Activated CD4-positive, alpha-beta T cell treated with anti-CD3 and anti-CD28 coated beads for 36 hours (primary cell): ENCODE measurements around the gene ACTR6. TPM values are rescaled to one million over a fixed set of nuclear protein-coding genes. Genes with fewer than 3 reads are reported as not detected.

Experiments
- ATAC-seq: fragments of 200-7000 bp; cut with Tn5 transposase; one replicate; pipeline ENCODE4 v1.10.0; 2021; ENCODE audit warnings: mild to moderate bottlenecking, moderate library complexity
- CTCF ChIA-PET: fragments of 350-600 bp; sonication (Branson Sonifier 250); formaldehyde crosslinking; loops from one replicate; lab custom pipeline; 2021; ENCODE audit warnings: antibody characterized with exemption; lab: Charles Lee
- POLR2A ChIA-PET: fragments of 350-600 bp; sonication (Branson Sonifier 250); formaldehyde crosslinking; loops from one replicate; lab custom pipeline; 2021; ENCODE audit warnings: antibody characterized with exemption, inconsistent platforms; lab: Charles Lee
- DNase-seq: peaks from one replicate; pipeline ENCODE4 v3.0.0-alpha.2; 2020
- H3K27ac Mint-ChIP-seq: one replicate; pipeline ENCODE4 v1.8.0; 2021; ENCODE audit warnings: mixed read lengths
- H3K27me3 Mint-ChIP-seq: one replicate; pipeline ENCODE4 v1.8.0; 2021; ENCODE audit warnings: mixed read lengths
- H3K36me3 Mint-ChIP-seq: one replicate; pipeline ENCODE4 v1.8.0; 2021; ENCODE audit warnings: low read depth, mixed read lengths
- H3K4me1 Mint-ChIP-seq: one replicate; pipeline ENCODE4 v1.8.0; 2021; ENCODE audit warnings: mixed read lengths
- H3K4me3 Mint-ChIP-seq: one replicate; pipeline ENCODE4 v1.8.0; 2021; ENCODE audit warnings: mild to moderate bottlenecking, moderate library complexity, mixed read lengths
- H3K9me3 Mint-ChIP-seq: one replicate; pipeline ENCODE4 v1.8.0; 2021; ENCODE audit warnings: low read depth, mixed read lengths
- intact Hi-C, 2 experiments: fragments of 100-400 bp; cut with DNase I in 1 of 2; cut with micrococcal nuclease in 1 of 2; formaldehyde crosslinking; loops; one replicate each; pipeline versions ENCODE4 v1.14.2 to v1.15.1; 2022 to 2024; cut with DNase I, micrococcal nuclease
- total RNA-seq, 2 experiments: library from RNA; stranded (reverse); gene quantifications; one replicate each; pipeline ENCODE4 v1.2.3, GENCODE V29; 2021

Gene ACTR6
- total RNA-seq, result 10 to 100 TPM; 21.6 to 37.3 TPM

DNA sequence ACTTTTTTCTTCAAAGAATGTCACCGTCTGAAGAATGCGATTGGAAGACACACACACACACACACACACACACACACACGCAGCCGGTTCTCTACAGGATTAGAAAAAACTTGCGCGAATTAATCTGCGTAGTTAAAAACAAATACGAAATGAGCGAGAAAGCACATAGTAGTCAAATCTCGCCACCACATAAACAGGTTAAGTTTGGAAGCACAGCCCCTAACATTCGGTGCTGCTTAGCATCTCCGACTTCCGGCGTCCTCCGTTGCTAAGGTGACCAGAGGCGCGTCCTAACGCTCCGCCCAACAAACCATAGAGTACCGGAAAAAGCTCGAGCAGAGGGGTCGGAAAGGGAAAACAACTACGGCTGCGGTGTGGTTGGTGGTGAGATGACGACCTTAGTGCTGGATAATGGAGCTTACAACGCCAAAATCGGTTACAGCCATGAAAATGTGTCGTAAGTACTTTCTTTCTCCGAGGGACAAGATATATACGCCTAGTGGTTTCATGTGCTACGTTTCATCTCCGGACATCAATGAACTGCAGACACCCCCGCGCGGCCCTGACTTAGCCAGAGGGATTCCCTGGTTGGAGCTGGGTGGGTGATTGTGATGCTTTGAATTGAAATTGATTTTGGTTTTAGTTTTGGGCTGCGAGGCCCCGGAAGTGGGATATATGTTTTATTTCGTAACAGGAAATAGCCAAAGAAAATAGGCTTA lies at the start of gene ACTR6:
Gene ACTR6 (plus strand): TSS at position 353 of the 719 bp plus-strand sequence. CDS start 37 bp downstream, at position 390.
- peaks cover 10% of the 10 kb centered on the region for H3K36me3 Mint-ChIP-seq

GRCh38 chr12:100151769-100152168 lies 48.8 kb upstream of the ACTR6 start:
- intact Hi-C loops, result no loop called here

More for the DNA sequence above, at the start of gene ACTR6:
- CTCF ChIA-PET, result interaction anchor here (0.6 to 1.0 kb wide), 7 partner anchors 8 to 1167 kb away, joined by 3 to 5 read pairs (median 4); partner anchors contain the start of genes DEPDC4 and SCYL2
- ATAC-seq (peak; percentile 84), DNase-seq (peak; percentile 98)
- peak within 1 kb of the TSS; percentile 100 for H3K27ac Mint-ChIP-seq
- peaks cover 26% of the 10 kb centered on the region for H3K4me1 Mint-ChIP-seq
- intact Hi-C loops, result loop anchor here (1.0 to 5.0 kb wide), 5 partner anchors 58 to 1556 kb away; partner anchors contain the start of genes BLTP3B (in 2 of the 2), DEPDC4 (in 2 of the 2), SCYL2 (in 2 of the 2) and APAF1 (in 1 of the 2)
- H3K4me3 Mint-ChIP-seq, result peak within 1 kb of the TSS; percentile 93
- POLR2A ChIA-PET, result interaction anchor here (0.6 to 1.2 kb wide), 8 partner anchors 35 to 1685 kb away, joined by 3 to 6 read pairs (median 3); partner anchors contain the start of genes DEPDC4, IKBIP, SCYL2 and TMPO
- H3K27me3 Mint-ChIP-seq, result no peaks in the 10 kb centered on the region
- no peaks in the 10 kb centered on the region for H3K9me3 Mint-ChIP-seq

DNA sequence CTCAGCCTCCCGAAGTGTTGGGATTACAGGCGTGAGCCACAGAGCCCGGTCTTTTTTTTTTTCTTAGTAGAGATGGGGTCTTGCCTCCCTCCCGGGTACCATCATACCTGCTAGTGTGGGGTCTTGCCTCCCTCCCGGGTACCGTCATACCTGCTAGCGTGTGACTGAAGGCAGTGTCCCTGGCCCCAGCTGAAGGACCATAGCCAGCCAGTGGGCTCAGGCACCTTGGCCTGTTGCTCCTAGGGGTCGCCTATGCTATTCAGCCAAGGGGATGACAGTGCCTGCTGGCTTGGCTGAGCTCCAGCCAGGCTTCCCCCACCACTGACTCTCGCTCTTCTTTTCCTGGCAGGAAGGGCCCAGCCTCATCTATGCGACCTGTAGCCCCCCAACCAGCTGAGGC lies 47.5 kb upstream of the ACTR6 start:
- H3K4me1 Mint-ChIP-seq, result peaks cover 4% of the 10 kb centered on the region
- CTCF ChIA-PET, result interaction anchor here (0.6 to 2.7 kb wide), 2 partner anchors 10 to 13 kb away, joined by 3 to 11 read pairs; no protein-coding TSS in a partner anchor
- DNase-seq (no peak), ATAC-seq (no peak)
- no peaks in the 10 kb centered on the region for H3K36me3 Mint-ChIP-seq
- intact Hi-C loops, result no loop called here
- H3K9me3 Mint-ChIP-seq, result no peaks in the 10 kb centered on the region
- H3K27me3 Mint-ChIP-seq, result no peaks in the 10 kb centered on the region
- POLR2A ChIA-PET, result no interaction called here
- H3K4me3 Mint-ChIP-seq, result no peak overlapping the region
- H3K27ac Mint-ChIP-seq, result no peak overlapping the region

More at GRCh38 chr12:100151769-100152168, 48.8 kb upstream of the ACTR6 start:
- POLR2A ChIA-PET, result no interaction called here
- Mint-ChIP-seq H3K27me3 (no peaks in the 10 kb centered on the region), H3K4me1 (peaks cover 4% of the 10 kb centered on the region), H3K27ac (no peak overlapping the region), H3K36me3 (no peaks in the 10 kb centered on the region), H3K4me3 (no peak overlapping the region), H3K9me3 (no peaks in the 10 kb centered on the region)
- CTCF ChIA-PET, result interaction anchor here (0.6 to 2.7 kb wide), 2 partner anchors 12 to 1597 kb away, joined by 3 to 11 read pairs; no protein-coding TSS in a partner anchor
- ATAC-seq (no peak), DNase-seq (no peak)

DNA sequence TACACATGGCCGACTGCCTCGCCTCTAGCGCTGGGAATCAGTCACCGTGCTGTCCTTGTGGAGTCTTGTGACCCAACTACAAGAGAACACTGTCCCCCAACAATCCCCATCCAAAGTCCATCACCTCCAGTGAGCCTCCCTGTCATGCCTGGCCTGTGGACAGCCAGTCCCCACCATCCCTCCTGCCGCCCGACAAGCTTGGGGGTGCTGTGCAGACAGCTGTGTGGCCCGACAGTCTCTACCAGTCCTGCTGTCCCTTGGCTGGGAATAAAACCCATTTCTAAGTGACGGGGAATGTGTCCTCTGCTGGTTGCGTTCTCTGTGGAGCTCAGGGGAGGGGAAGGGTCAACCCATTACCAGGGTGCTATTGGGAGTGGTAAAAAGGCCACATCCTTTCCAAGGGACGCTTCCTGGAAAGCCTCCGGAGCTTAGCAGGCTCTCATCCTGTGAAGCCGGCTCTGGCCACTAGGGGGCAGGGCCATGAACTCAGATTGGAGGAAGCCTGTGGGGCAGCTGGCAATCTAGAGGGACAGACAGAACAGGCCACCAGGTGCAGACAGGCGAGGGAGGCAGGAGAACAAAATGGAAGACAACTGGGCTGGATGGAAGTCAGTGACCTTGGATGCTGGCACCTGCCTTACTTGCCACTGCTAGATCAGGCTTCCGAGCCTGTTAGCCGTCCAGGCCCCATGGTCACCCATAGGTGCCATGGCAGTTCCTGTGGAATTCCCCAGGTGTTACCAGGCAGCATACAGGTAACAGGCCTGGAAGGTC lies 46.0 kb upstream of the ACTR6 start:
- no peaks in the 10 kb centered on the region for H3K36me3 Mint-ChIP-seq
- H3K27me3 Mint-ChIP-seq, result no peaks in the 10 kb centered on the region
- ChIA-PET POLR2A (interaction anchor here (0.6 kb wide), 1 partner anchor 18 kb away, joined by 6 read pairs; no protein-coding TSS in a partner anchor), CTCF (interaction anchor here (0.6 to 2.2 kb wide), 18 partner anchors 9 to 1523 kb away, joined by 3 to 26 read pairs (median 3); no protein-coding TSS in a partner anchor)
- ATAC-seq, result peak; percentile 88
- H3K4me1 Mint-ChIP-seq, result peaks cover 4% of the 10 kb centered on the region
- H3K9me3 Mint-ChIP-seq, result no peaks in the 10 kb centered on the region
- H3K27ac Mint-ChIP-seq, result no peak overlapping the region
- intact Hi-C loops, result no loop called here
- H3K4me3 Mint-ChIP-seq, result no peak overlapping the region
- DNase-seq, result peak; percentile 87

DNA sequence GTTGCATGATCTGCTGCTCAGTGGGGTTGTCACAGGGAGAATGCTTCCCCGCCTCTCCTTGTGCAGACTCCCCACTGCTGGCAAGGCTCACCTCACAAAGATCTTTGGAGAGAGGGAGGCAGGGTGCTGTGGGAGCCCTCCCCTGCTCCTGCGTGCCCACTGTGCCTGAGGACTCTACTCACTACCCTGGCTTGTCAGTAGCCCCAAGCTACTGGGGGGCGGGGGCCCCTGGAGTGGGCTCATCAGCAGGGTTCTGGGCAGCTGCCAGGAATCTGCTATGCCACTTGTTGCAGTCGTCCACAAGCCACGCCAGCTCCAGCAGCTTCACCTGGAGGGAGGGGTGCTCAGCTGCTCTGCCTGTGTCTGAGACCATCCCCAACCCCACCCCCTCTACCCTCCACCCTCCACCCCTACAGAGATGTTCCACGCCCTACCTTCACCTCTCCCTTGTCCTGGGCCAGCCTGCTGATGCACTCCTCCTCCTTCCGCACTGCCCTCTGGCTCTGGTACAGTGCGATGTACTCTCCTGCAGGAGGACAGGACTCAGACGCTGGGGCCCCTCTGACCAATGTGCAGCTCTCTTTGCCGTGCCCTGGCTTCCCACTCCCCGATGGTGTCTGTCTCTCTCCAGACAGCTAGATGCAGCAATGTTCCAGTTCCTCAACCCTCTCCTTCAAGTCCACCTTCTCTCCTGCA lies 43.7 kb upstream of the ACTR6 start:
- no peaks in the 10 kb centered on the region for H3K36me3 Mint-ChIP-seq
- ATAC-seq (no peak), DNase-seq (no peak)
- no peak overlapping the region for H3K4me3 Mint-ChIP-seq
- H3K27ac Mint-ChIP-seq, result no peak overlapping the region
- H3K9me3 Mint-ChIP-seq, result no peaks in the 10 kb centered on the region
- H3K27me3 Mint-ChIP-seq, result no peaks in the 10 kb centered on the region
- H3K4me1 Mint-ChIP-seq, result peaks cover 4% of the 10 kb centered on the region
- intact Hi-C loops, result no loop called here
- ChIA-PET POLR2A (no interaction called here), CTCF (interaction anchor here (0.6 to 0.9 kb wide), 2 partner anchors 21 to 1221 kb away, joined by 3 read pairs; no protein-coding TSS in a partner anchor)

DNA sequence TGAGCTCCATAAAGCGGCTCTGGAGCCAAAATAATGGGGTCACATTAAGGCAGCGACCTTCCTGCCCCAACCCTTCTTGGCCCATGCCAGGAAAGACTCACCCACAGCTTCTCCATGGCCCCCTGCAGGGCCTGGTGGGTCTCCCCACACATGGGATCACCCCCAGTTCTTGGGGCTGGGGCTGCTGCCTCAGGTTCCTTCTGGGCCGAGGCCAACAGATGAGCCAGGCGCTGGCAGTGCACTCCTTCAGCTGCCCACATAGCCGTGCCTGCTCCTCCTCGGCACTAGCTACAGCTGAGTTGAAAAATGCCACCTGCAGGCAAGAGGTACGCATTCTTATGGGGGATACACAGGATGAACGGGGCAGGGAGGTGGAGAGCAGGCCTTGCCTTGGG lies 43.2 kb upstream of the ACTR6 start:
- Mint-ChIP-seq H3K4me3 (no peak overlapping the region), H3K4me1 (peaks cover 4% of the 10 kb centered on the region), H3K9me3 (no peaks in the 10 kb centered on the region), H3K27ac (no peak overlapping the region), H3K36me3 (no peaks in the 10 kb centered on the region), H3K27me3 (no peaks in the 10 kb centered on the region)
- DNase-seq (no peak), ATAC-seq (no peak)
- POLR2A ChIA-PET, result no interaction called here
- intact Hi-C loops, result no loop called here
- CTCF ChIA-PET, result interaction anchor here (0.6 kb wide), 1 partner anchor 1221 kb away, joined by 3 read pairs; no protein-coding TSS in a partner anchor

DNA sequence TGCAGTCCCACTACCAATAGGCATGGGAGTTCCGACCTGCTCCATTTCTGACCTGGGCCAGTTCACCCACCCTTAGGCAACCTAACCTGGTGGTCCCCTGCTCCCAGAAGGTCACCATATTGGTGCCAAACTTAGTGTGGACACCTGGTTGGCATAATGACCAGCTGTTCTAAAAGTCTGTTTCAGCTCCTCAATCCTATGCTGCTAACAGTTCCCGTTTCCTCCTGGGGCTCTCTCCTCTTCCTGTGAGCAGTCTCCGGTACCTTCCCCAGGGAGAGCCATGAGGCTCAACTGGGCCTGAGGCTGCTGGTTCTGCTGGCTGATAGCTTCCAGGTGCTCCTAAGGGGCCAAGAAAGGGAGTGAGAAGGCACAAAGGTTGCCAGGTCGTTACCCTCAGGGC lies 42.1 kb upstream of the ACTR6 start:
- Mint-ChIP-seq H3K4me3 (no peak overlapping the region), H3K36me3 (no peaks in the 10 kb centered on the region), H3K4me1 (peaks cover 5% of the 10 kb centered on the region), H3K9me3 (no peaks in the 10 kb centered on the region), H3K27ac (no peak overlapping the region), H3K27me3 (no peaks in the 10 kb centered on the region)
- DNase-seq (no peak), ATAC-seq (no peak)
- ChIA-PET POLR2A (no interaction called here), CTCF (no interaction called here)
- intact Hi-C loops, result no loop called here

GRCh38 chr12:100159391-100160104 lies 41.1 kb upstream of the ACTR6 start:
- CTCF ChIA-PET, result no interaction called here

DNA sequence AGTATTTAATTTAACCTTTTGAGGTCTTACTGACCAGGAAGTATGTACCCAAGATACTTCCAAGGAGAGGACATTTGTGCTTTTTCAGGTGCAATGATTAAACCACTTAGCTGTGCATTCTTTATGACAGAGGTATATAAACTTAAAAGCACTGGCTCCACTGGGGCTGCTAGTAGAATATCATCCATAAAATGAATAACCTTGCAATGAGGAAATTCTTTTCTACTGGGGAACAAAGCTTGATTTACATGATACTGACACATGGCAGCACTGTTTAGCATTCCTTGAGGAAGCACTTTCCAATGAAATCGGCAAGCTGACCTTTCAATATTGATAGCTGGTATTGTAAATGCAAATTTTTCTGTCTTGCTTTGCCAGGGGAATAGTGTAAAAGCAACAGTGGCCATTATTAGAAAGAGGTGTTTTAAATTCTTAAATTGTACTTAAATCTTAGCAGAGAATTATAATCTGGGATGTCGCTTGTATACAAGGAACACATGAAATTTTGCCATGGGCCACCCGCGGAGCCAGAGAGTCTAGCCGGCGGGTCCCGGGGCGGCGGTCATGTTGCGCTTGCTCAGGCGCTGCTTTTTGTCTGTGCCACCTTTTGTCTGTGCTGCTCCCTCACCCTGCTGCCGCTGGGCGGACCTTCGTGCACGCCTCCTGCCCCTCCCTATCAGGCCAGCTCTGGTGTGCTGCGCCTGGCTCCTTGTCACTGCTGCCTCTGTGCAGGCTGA lies 37.0 kb upstream of the ACTR6 start:
- CTCF ChIA-PET, result interaction anchor here (1.0 to 4.4 kb wide), 6 partner anchors 9 to 241 kb away, joined by 3 to 26 read pairs (median 5); no protein-coding TSS in a partner anchor
- Mint-ChIP-seq H3K4me1 (peaks cover 10% of the 10 kb centered on the region), H3K9me3 (no peaks in the 10 kb centered on the region), H3K27me3 (no peaks in the 10 kb centered on the region), H3K36me3 (no peaks in the 10 kb centered on the region), H3K27ac (no peak overlapping the region), H3K4me3 (peak overlapping the region; percentile 49)
- POLR2A ChIA-PET, result interaction anchor here (0.7 kb wide), 1 partner anchor 27 kb away, joined by 4 read pairs; no protein-coding TSS in a partner anchor
- intact Hi-C loops, result loop anchor here in 1 of 2 experiments (2.0 to 5.0 kb wide), 2 partner anchors 17 to 34 kb away; no protein-coding TSS in a partner anchor
- ATAC-seq (peak; percentile 100), DNase-seq (peak; percentile 85)

More at GRCh38 chr12:100159391-100160104, 41.1 kb upstream of the ACTR6 start:
- Mint-ChIP-seq H3K27me3 (no peaks in the 10 kb centered on the region), H3K4me1 (peaks cover 12% of the 10 kb centered on the region), H3K4me3 (no peak overlapping the region), H3K36me3 (no peaks in the 10 kb centered on the region), H3K27ac (no peak overlapping the region), H3K9me3 (no peaks in the 10 kb centered on the region)
- no peak for ATAC-seq
- POLR2A ChIA-PET, result no interaction called here
- intact Hi-C loops, result loop anchor here in 1 of 2 experiments (5.0 kb wide), 1 partner anchor 38 kb away; no protein-coding TSS in a partner anchor
- DNase-seq, result no peak
